ENCODE results near the gene AP4E1.
"Not testable (repeated sequence)": the region's sequence is repeated elsewhere in the genome, so short reads cannot be mapped to it uniquely, and the experiment has no call there.

AP4E1 gene

DNA sequence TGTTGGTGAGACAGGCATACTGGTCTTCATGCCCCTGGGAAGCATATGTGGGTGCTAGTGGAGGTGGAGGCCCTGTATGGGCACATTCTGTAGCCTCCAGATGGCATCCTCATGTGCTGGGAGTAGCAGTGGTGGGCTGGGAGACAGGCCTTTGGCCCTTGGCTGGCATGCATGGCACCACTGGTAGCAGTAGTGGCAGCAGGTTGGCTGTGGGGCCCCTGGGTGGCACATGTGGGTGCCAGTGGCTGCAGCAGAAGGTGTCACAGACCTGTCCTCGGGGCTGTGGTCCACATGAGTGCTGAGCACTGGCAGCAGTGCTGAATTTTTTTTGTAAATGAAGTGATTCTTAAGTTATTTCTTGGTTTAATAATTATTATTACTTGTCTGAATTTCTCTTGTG lies 115.0 kb downstream of the AP4E1 start:
- TF ChIP-seq, protein P1, sequence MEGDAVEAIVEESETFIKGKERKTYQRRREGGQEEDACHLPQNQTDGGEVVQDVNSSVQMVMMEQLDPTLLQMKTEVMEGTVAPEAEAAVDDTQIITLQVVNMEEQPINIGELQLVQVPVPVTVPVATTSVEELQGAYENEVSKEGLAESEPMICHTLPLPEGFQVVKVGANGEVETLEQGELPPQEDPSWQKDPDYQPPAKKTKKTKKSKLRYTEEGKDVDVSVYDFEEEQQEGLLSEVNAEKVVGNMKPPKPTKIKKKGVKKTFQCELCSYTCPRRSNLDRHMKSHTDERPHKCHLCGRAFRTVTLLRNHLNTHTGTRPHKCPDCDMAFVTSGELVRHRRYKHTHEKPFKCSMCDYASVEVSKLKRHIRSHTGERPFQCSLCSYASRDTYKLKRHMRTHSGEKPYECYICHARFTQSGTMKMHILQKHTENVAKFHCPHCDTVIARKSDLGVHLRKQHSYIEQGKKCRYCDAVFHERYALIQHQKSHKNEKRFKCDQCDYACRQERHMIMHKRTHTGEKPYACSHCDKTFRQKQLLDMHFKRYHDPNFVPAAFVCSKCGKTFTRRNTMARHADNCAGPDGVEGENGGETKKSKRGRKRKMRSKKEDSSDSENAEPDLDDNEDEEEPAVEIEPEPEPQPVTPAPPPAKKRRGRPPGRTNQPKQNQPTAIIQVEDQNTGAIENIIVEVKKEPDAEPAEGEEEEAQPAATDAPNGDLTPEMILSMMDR (IDR thresholded peaks at IDR 0.05; ENCODE audit: low read depth, low read length, missing control alignments) = no peak
- DNase-seq (ENCODE audit: low read depth) = no peak
- H3K4me3 ChIP-seq (ENCODE audit: low read depth, low read length) = no peak overlapping the region
- in situ Hi-C loops (cut with HindIII; ENCODE audit: low sequenced_read_pairs) = no loop called here

DNA sequence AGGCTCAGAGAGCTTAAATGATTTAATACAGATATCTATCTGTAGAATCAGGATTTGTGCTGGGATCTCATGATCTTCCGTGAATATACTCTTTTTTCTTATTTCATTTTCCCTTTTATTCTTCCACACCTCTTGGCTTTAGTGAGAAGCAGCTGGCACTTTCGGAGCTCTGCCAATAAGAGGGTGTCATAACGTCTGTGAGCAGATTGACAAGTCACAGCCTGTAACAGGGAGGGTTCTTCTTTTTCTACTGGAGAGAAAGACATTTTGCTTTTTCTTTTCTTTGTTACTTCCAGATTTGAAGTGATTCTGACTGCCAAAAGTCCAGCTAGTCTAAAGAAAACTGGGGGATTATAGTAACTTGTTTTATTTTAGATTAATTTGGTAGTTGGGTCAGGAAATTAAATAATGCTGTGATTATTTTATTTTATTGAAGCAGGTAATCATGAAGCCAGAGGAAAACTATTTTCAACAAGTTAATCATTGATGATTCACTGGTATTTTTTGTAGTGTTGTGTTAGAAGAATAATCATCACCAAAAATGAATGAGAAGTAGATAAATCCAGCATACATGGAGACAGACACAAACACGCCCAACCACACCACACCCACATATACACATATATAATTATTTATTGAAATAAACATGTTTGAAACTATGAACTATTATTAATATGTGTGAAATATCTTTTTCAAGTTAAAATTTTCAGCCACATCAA lies 116.4 kb downstream of the AP4E1 start:
- DNase-seq (ENCODE audit: low read depth) = no peak
- TF ChIP-seq, protein P1 (IDR thresholded peaks at IDR 0.05; ENCODE audit: low read depth, low read length, missing control alignments) = no peak
- in situ Hi-C loops (cut with HindIII; ENCODE audit: low sequenced_read_pairs) = no loop called here
- no peak overlapping the region for H3K4me3 ChIP-seq (ENCODE audit: low read depth, low read length)

DNA sequence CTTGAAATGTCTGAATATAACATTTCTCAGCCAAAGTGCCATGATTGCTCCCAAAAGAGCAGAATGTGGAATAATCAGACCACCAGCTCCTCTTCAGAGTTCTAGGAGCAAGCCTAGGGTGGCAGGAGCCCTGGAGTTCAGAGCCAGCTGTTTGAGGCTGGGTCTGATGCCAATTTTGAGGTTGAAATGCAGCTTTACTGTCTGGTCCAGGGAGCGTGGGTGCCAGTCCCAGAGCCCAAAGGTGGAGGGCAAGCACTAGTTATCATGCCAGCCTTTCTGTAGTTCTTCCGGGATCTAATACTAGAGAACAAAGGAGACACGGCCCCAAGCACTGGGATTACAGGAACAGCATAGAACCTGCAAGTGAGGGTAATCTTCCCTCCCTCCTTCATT lies 117.0 kb downstream of the AP4E1 start:
- no peak for DNase-seq (ENCODE audit: low read depth)
- no peak overlapping the region for H3K4me3 ChIP-seq (ENCODE audit: low read depth, low read length)
- in situ Hi-C loops (cut with HindIII; ENCODE audit: low sequenced_read_pairs) = no loop called here
- TF ChIP-seq, protein P1 (IDR thresholded peaks at IDR 0.05; ENCODE audit: low read depth, low read length, missing control alignments) = no peak

DNA sequence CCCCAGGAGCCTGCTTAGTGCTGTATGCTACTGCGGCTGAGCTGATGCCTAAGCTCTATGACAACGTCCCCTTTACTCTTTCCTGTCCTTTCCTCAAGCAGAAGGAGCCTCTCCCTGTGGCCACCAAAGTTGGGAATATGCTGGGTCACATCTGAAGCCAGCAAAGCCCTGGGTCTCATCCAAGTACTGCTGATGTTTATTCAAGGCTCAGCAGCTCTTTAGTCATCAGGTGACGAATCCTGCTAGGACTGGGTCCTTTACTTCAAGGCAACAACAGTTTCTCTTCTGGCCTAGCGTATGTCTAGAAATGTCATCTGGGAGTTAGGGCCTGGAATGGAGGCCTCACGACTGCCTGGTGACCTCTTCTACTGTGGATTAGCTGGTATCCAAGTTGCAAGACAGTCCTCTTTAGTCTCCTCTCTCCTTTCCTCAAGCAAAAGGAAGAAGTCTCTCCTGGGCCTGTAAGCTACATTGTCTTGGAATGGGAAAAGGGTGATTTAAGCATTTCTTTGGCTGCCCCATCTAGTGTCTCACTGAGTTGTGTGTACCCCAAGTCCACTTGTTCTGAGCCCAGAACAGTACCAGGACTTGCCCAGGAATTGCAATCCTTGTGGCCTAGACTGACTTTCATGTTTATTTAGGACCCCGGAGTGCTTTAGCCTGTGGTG lies 122.3 kb downstream of the AP4E1 start:
- no peak for DNase-seq (ENCODE audit: low read depth)
- in situ Hi-C loops (cut with HindIII; ENCODE audit: low sequenced_read_pairs) = no loop called here
- no peak overlapping the region for H3K4me3 ChIP-seq (ENCODE audit: low read depth, low read length)
- TF ChIP-seq, protein P1 (IDR thresholded peaks at IDR 0.05; ENCODE audit: low read depth, low read length, missing control alignments) = no peak

DNA sequence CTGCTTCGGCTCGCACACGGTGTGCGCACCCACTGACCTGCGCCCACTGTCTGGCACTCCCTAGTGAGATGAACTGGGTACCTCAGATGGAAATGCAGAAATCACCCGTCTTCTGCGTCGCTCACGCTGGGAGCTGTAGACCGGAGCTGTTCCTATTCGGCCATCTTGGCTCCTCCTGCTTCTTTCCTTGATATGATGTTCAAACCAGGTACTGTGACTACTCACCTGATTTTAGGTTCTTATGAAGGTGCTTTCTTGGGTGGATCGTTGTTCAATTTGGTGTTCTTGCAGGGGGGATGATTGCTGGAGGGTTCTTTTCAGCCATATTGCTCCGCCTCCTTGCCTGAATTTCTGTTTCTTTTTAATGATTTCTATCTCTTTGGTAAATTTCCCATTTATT lies 129.0 kb downstream of the AP4E1 start:
- in situ Hi-C loops (cut with HindIII; ENCODE audit: low sequenced_read_pairs); DNase-seq (ENCODE audit: low read depth): not testable (repeated sequence)

DNA sequence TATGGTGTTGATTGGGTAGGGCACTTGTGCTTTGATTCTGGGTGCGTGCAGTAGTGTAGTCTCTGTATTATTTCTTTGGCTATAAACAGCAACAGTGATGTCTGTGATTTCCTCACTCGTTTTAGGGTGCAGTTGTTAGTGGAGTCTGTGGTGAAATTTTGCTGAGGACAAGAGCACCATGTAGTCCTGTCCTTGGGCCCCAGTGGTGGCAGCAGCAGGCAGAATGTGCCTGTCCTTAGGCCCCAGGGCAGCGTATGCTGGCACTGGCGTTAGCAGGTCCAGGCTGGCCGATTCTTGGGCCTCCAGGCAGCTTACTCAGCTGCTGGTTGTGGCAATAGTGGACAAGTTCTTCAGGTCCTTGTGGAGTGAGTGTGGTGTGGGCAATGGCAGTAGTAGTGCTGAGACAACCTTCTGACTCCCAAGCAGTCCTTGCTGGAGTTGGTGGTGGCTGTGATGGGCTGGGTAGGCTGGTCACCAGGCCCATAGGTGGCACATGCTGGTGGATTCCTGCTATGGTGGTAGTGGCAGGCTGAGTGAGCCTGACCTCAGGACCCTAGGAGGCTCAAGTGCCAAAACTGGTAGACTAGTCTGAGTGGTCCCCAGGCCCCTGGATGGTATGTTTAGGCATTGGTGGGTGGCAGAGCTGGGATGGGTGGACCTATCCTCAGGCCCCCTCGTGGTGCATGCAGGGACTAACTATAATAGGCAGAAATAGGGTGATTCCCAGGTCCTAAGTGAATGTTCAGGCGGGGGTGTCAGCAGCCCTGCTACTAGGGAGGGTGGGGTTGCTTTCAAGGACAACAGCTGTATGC lies 129.9 kb downstream of the AP4E1 start:
- DNase-seq (ENCODE audit: low read depth) = no peak

More for the DNA sequence above, 129.0 kb downstream of the AP4E1 start:
- H3K4me3 ChIP-seq (ENCODE audit: low read depth, low read length) = not testable (repeated sequence)

More for the DNA sequence above, 129.9 kb downstream of the AP4E1 start:
- H3K4me3 ChIP-seq (ENCODE audit: low read depth, low read length) = no peak overlapping the region
- in situ Hi-C loops (cut with HindIII; ENCODE audit: low sequenced_read_pairs) = no loop called here
- TF ChIP-seq, protein P1 (IDR thresholded peaks at IDR 0.05; ENCODE audit: low read depth, low read length, missing control alignments) = no peak
